ES-I3 (cell line): ENCODE data around the gene PDCD1.

Experiments used
- H3K36me3 ChIP-seq: 2 replicates; pipeline ENCODE4 v1.6.1; 2013; ENCODE audit warnings: mild to moderate bottlenecking, low read length, control low read depth, moderate library complexity; ENCODE audit not compliant: insufficient read depth
- H3K4me1 ChIP-seq: 2 replicates; pipeline ENCODE4 v1.6.1; 2013; ENCODE audit warnings: mild to moderate bottlenecking, control low read depth, low read length; ENCODE audit not compliant: insufficient read depth
- H3K9ac ChIP-seq: 2 replicates; pipeline ENCODE4 v1.6.1; 2013; ENCODE audit warnings: low read depth, mild to moderate bottlenecking, low read length, moderate library complexity
- H3K9me3 ChIP-seq: 2 replicates; pipeline ENCODE4 v1.6.1; 2013; ENCODE audit warnings: mild to moderate bottlenecking, low read length, moderate library complexity; ENCODE audit not compliant: control insufficient read depth, insufficient read depth

The PDCD1 gene

GRCh38 chr2:241849616-241850543 is 8.8 kb downstream of the PDCD1 start:
- H3K36me3 ChIP-seq: no peaks in the 10 kb centered on the region
- no peaks in the 10 kb centered on the region for H3K9me3 ChIP-seq
- no peak overlapping the region for H3K9ac ChIP-seq
- peaks cover 5% of the 10 kb centered on the region; the same call in 1 of the 2 replicates for H3K4me1 ChIP-seq

- H3K36me3 ChIP-seq: no peaks in the 10 kb centered on the region
- H3K9ac ChIP-seq: no peak overlapping the region
- H3K4me1 ChIP-seq: no peaks in the 10 kb centered on the region; the same call in 1 of the 2 replicates
- H3K9me3 ChIP-seq: no peaks in the 10 kb centered on the region
Measured at GRCh38 chr2:241848761-241849615, 9.7 kb downstream of the PDCD1 start.

- Histone ChIP-seq H3K4me1 (no peaks in the 10 kb centered on the region; the same call in 1 of the 2 replicates), H3K9ac (no peak overlapping the region), H3K9me3 (no peaks in the 10 kb centered on the region), H3K36me3 (no peaks in the 10 kb centered on the region)
Measured at GRCh38 chr2:241846406-241846805, 12.3 kb downstream of the PDCD1 start.

GRCh38 chr2:241844831-241845578 is 13.7 kb downstream of the PDCD1 start:
- H3K36me3 ChIP-seq: no peaks in the 10 kb centered on the region

GRCh38 chr2:241844066-241844728 is 14.5 kb downstream of the PDCD1 start:
- H3K36me3 ChIP-seq: no peaks in the 10 kb centered on the region
- H3K9me3 ChIP-seq: no peaks in the 10 kb centered on the region
- no peaks in the 10 kb centered on the region; the same call in 1 of the 2 replicates for H3K4me1 ChIP-seq
- peak overlapping the region; percentile 70 for H3K9ac ChIP-seq

More at GRCh38 chr2:241844831-241845578, 13.7 kb downstream of the PDCD1 start:
- no peaks in the 10 kb centered on the region for H3K9me3 ChIP-seq
- H3K9ac ChIP-seq: no peak overlapping the region
- H3K4me1 ChIP-seq: no peaks in the 10 kb centered on the region; the same call in 1 of the 2 replicates

- Histone ChIP-seq H3K36me3 (no peaks in the 10 kb centered on the region), H3K4me1 (no peaks in the 10 kb centered on the region; the same call in 1 of the 2 replicates), H3K9ac (no peak overlapping the region), H3K9me3 (no peaks in the 10 kb centered on the region)
Measured at GRCh38 chr2:241843321-241844065, 15.2 kb downstream of the PDCD1 start.

- no peaks in the 10 kb centered on the region for H3K9me3 ChIP-seq
- no peaks in the 10 kb centered on the region; the same call in 1 of the 2 replicates for H3K4me1 ChIP-seq
- H3K9ac ChIP-seq: no peak overlapping the region
- no peaks in the 10 kb centered on the region for H3K36me3 ChIP-seq
Measured at GRCh38 chr2:241842620-241843211, 16.0 kb downstream of the PDCD1 start.

- H3K9me3 ChIP-seq: no peaks in the 10 kb centered on the region
- H3K36me3 ChIP-seq: no peaks in the 10 kb centered on the region
- no peak overlapping the region for H3K9ac ChIP-seq
- H3K4me1 ChIP-seq: no peaks in the 10 kb centered on the region; the same call in 1 of the 2 replicates
Measured at GRCh38 chr2:241842067-241842415, 16.7 kb downstream of the PDCD1 start.

- Histone ChIP-seq H3K9me3 (no peaks in the 10 kb centered on the region), H3K4me1 (no peaks in the 10 kb centered on the region; the same call in 1 of the 2 replicates), H3K9ac (no peak overlapping the region), H3K36me3 (no peaks in the 10 kb centered on the region)
Measured at GRCh38 chr2:241841181-241842066, 17.3 kb downstream of the PDCD1 start.

- Histone ChIP-seq H3K36me3 (no peaks in the 10 kb centered on the region), H3K9me3 (0 out of 2 replicates have a peak, but pooled peaks cover 2% of the 10 kb centered on the region), H3K9ac (no peak overlapping the region), H3K4me1 (peaks cover 5% of the 10 kb centered on the region; the same call in 1 of the 2 replicates)
Measured at GRCh38 chr2:241837197-241837965, 21.3 kb downstream of the PDCD1 start.

- Histone ChIP-seq H3K9ac (no peak overlapping the region), H3K36me3 (no peaks in the 10 kb centered on the region), H3K9me3 (0 out of 2 replicates have a peak, but pooled peaks cover 2% of the 10 kb centered on the region), H3K4me1 (peaks cover 5% of the 10 kb centered on the region; the same call in 1 of the 2 replicates)
Measured at GRCh38 chr2:241836292-241836691, 22.4 kb downstream of the PDCD1 start.
